ENCODE measurements around the gene UBQLN1.
"Not testable (repeated sequence)": the region's sequence is repeated elsewhere in the genome, so short reads cannot be mapped to it uniquely, and the experiment has no call there.

Gene UBQLN1

GRCh38 chr9:83707768-83708514 is at the start of gene UBQLN1:
Gene UBQLN1 (minus strand): TSS chr9:83707958. CDS start chr9:83707679, 279 bp downstream.
- intact Hi-C loops (cut with micrococcal nuclease) = loop anchor here (2.0 to 10.0 kb wide), 5 partner anchors 51 to 267 kb away; partner anchors contain the start of genes GKAP1, IDNK and KIF27
- no peaks in the 10 kb centered on the region for H3K27me3 Mint-ChIP-seq
- peak within 1 kb of the TSS; percentile 100 for H3K27ac Mint-ChIP-seq
- peaks cover 26% of the 10 kb centered on the region for H3K36me3 Mint-ChIP-seq (ENCODE audit: low read depth)
- peak within 1 kb of the TSS; percentile 97 for H3K4me3 Mint-ChIP-seq
- no peaks in the 10 kb centered on the region for H3K9me3 Mint-ChIP-seq
- H3K4me1 Mint-ChIP-seq (ENCODE audit: low read depth) = peaks cover 35% of the 10 kb centered on the region

DNA sequence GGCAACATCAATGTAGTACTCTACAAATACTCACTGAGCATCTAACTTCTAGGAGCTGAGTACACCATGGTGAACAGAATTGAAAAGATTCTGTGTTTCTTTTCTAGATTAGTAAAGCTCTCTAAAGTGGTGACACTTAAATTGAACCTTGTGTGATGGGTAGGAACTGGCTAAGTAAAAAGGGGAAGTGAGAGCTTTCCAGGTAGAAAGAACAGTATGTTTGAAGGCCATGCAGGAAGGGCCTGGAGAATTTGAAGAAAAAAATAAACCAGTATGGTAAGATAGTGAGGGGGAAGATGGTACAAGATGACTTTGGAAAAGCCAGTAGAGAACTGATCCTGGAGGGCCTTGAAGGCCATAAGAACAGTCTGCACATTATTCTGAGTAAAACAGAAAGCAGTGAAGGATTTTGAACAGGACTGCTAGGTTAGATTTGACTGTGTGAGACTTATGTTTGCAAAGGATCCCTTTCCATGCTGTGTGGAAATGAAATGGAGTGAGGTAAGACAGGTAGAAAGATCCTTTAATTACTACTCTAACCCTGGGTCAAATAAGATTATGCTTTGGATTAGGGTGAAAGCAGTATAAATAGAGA is 46.7 kb upstream of the UBQLN1 start:
- Mint-ChIP-seq H3K9me3 (no peaks in the 10 kb centered on the region), H3K27ac (no peak overlapping the region), H3K4me1 (ENCODE audit: low read depth) (no peaks in the 10 kb centered on the region), H3K36me3 (ENCODE audit: low read depth) (no peaks in the 10 kb centered on the region), H3K4me3 (no peak overlapping the region), H3K27me3 (no peaks in the 10 kb centered on the region)
- intact Hi-C loops (cut with micrococcal nuclease) = no loop called here

DNA sequence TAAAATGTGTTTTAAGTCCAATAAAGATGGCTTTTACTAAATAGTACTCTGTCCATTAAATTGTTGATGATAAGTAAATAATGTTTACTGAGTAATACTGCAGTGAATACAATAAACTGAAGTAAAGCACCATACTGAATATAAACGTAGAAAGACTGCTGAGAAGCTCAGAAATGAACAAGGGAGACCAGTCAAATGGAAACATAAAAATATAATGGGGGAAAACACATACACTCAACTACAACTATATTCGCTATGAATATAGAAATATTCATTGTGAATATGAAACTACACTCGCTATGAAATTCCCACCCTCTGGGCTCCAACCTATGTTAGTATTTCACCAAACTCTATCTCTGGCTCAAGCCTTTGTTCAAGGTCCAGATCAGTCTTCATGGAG is 41.9 kb upstream of the UBQLN1 start:
- Mint-ChIP-seq H3K4me1 (ENCODE audit: low read depth) (no peaks in the 10 kb centered on the region), H3K9me3 (no peaks in the 10 kb centered on the region), H3K4me3 (no peak overlapping the region), H3K27me3 (no peaks in the 10 kb centered on the region), H3K36me3 (ENCODE audit: low read depth) (no peaks in the 10 kb centered on the region), H3K27ac (no peak overlapping the region)
- intact Hi-C loops (cut with micrococcal nuclease) = no loop called here

DNA sequence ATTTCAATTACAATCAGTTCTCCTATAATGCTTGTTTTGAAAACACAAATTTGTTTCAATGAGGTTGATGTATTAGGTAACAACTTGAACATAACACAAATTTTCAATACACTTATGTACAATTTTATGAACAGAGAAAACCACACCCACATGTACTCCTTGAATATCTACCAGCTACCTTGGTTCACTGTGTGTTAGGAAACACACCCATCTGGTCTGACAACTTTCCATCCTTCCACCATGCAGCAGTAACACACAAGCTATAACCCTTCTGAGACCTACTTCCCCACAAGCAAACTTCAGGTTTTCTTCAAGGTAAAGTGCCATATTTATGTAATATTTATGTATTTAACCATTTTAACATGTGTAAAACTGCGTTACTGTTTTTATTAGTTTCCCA is 36.4 kb upstream of the UBQLN1 start:
- Mint-ChIP-seq H3K4me1 (ENCODE audit: low read depth) (no peaks in the 10 kb centered on the region), H3K9me3 (no peaks in the 10 kb centered on the region), H3K27me3 (no peaks in the 10 kb centered on the region), H3K36me3 (ENCODE audit: low read depth) (no peaks in the 10 kb centered on the region), H3K27ac (no peak overlapping the region), H3K4me3 (no peak overlapping the region)
- intact Hi-C loops (cut with micrococcal nuclease) = no loop called here

DNA sequence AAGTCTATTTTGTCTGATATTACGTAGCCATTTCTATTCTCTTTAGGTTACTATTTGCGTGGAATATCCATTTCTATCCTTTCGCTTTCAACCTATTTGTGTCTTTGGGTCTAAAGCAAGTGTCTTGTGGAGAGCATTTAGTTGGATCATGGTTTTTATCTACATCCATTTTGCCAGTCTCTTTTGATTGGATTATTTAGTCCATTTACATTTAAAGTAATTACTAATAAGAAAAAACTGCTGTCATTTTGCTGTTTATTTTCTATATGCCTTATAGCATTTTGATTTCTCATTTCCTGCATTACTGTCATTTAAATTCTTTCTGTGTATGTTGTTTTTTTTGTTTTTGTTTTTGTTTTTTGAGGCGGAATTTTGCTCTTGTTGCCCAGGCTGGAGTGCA is 26.0 kb upstream of the UBQLN1 start:
- Mint-ChIP-seq H3K36me3 (ENCODE audit: low read depth) (no peaks in the 10 kb centered on the region), H3K4me1 (ENCODE audit: low read depth) (no peaks in the 10 kb centered on the region), H3K4me3 (no peak overlapping the region), H3K27ac (no peak overlapping the region), H3K9me3 (no peaks in the 10 kb centered on the region), H3K27me3 (no peaks in the 10 kb centered on the region)
- intact Hi-C loops (cut with micrococcal nuclease) = no loop called here

GRCh38 chr9:83728591-83729368 is 21.0 kb upstream of the UBQLN1 start:
- H3K36me3 Mint-ChIP-seq (ENCODE audit: low read depth) = not testable (repeated sequence)

GRCh38 chr9:83724436-83724835 is 16.7 kb upstream of the UBQLN1 start:
- H3K27ac Mint-ChIP-seq = no peak overlapping the region
- H3K4me1 Mint-ChIP-seq (ENCODE audit: low read depth) = no peaks in the 10 kb centered on the region
- intact Hi-C loops (cut with micrococcal nuclease) = no loop called here
- no peaks in the 10 kb centered on the region for H3K27me3 Mint-ChIP-seq
- H3K4me3 Mint-ChIP-seq = no peak overlapping the region
- no peaks in the 10 kb centered on the region for H3K36me3 Mint-ChIP-seq (ENCODE audit: low read depth)
- peaks cover 9% of the 10 kb centered on the region for H3K9me3 Mint-ChIP-seq

More at GRCh38 chr9:83728591-83729368, 21.0 kb upstream of the UBQLN1 start:
- H3K27me3 Mint-ChIP-seq; H3K9me3 Mint-ChIP-seq; H3K4me1 Mint-ChIP-seq (ENCODE audit: low read depth); H3K27ac Mint-ChIP-seq; H3K4me3 Mint-ChIP-seq; intact Hi-C loops (cut with micrococcal nuclease): not testable (repeated sequence)

- Mint-ChIP-seq H3K27me3 (no peaks in the 10 kb centered on the region), H3K4me1 (ENCODE audit: low read depth) (no peaks in the 10 kb centered on the region), H3K36me3 (ENCODE audit: low read depth) (no peaks in the 10 kb centered on the region), H3K9me3 (peaks cover 9% of the 10 kb centered on the region), H3K4me3 (no peak overlapping the region), H3K27ac (no peak overlapping the region)
- intact Hi-C loops (cut with micrococcal nuclease) = no loop called here
These were observed 15.2 kb upstream of the UBQLN1 start for GRCh38 chr9:83722726-83723495.

GRCh38 chr9:83721509-83721908 is 13.8 kb upstream of the UBQLN1 start:
- no peaks in the 10 kb centered on the region for H3K4me1 Mint-ChIP-seq (ENCODE audit: low read depth)
- no peaks in the 10 kb centered on the region for H3K27me3 Mint-ChIP-seq
- peaks cover 9% of the 10 kb centered on the region for H3K9me3 Mint-ChIP-seq
- intact Hi-C loops (cut with micrococcal nuclease) = no loop called here
- no peak overlapping the region for H3K4me3 Mint-ChIP-seq
- H3K36me3 Mint-ChIP-seq (ENCODE audit: low read depth) = no peaks in the 10 kb centered on the region
- no peak overlapping the region for H3K27ac Mint-ChIP-seq

- H3K9me3 Mint-ChIP-seq = no peaks in the 10 kb centered on the region
- intact Hi-C loops (cut with micrococcal nuclease) = no loop called here
These were observed 8.0 kb upstream of the UBQLN1 start for GRCh38 chr9:83715794-83716193.

GRCh38 chr9:83715221-83715620 is 7.5 kb upstream of the UBQLN1 start:
- Mint-ChIP-seq H3K27ac (no peak overlapping the region), H3K4me1 (ENCODE audit: low read depth) (no peaks in the 10 kb centered on the region)

More at GRCh38 chr9:83715794-83716193, 8.0 kb upstream of the UBQLN1 start:
- H3K27ac Mint-ChIP-seq = no peak overlapping the region
- no peaks in the 10 kb centered on the region for H3K36me3 Mint-ChIP-seq (ENCODE audit: low read depth)
- no peaks in the 10 kb centered on the region for H3K27me3 Mint-ChIP-seq
- no peaks in the 10 kb centered on the region for H3K4me1 Mint-ChIP-seq (ENCODE audit: low read depth)
- H3K4me3 Mint-ChIP-seq = no peak overlapping the region

DNA sequence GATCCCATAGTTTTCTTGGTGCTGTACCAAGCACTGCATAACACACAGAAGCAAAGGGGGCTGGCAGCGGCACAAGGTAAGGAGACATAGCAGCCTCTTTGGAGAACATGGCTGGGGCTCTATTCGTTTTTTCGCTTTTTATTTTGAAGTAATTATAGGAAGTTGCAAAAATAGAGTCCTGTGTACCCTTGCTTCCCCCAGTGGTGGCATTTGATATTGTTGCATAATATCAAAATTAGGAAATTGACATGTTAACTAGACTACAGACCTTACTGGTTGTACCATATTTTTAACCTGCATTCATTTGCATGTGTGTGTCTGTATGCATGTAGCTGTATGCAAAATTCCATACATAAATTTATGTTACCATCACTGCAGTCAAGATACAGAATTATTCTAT is 6.6 kb upstream of the UBQLN1 start:
- Mint-ChIP-seq H3K4me3 (no peak overlapping the region), H3K4me1 (ENCODE audit: low read depth) (peaks cover 3% of the 10 kb centered on the region), H3K36me3 (ENCODE audit: low read depth) (no peaks in the 10 kb centered on the region), H3K27ac (no peak overlapping the region), H3K9me3 (no peaks in the 10 kb centered on the region), H3K27me3 (no peaks in the 10 kb centered on the region)
- intact Hi-C loops (cut with micrococcal nuclease) = no loop called here

More at GRCh38 chr9:83715221-83715620, 7.5 kb upstream of the UBQLN1 start:
- intact Hi-C loops (cut with micrococcal nuclease) = no loop called here
- H3K27me3 Mint-ChIP-seq = no peaks in the 10 kb centered on the region
- H3K9me3 Mint-ChIP-seq = no peaks in the 10 kb centered on the region
- H3K36me3 Mint-ChIP-seq (ENCODE audit: low read depth) = no peaks in the 10 kb centered on the region
- H3K4me3 Mint-ChIP-seq = no peak overlapping the region

GRCh38 chr9:83708515-83709158 is 879 bp upstream of the UBQLN1 start:
- Mint-ChIP-seq H3K9me3 (no peaks in the 10 kb centered on the region), H3K36me3 (ENCODE audit: low read depth) (peaks cover 26% of the 10 kb centered on the region), H3K4me3 (peak overlapping the region; percentile 97), H3K27me3 (no peaks in the 10 kb centered on the region), H3K27ac (peak overlapping the region; percentile 100), H3K4me1 (ENCODE audit: low read depth) (peaks cover 33% of the 10 kb centered on the region)
- intact Hi-C loops (cut with micrococcal nuclease) = loop anchor here (5.0 to 10.0 kb wide), 4 partner anchors 51 to 266 kb away; partner anchors contain the start of genes GKAP1 and IDNK

Measured in dendritic cell treated with granulocyte-macrophage colony-stimulating factor and Interleukin-4, amounts not matched to agents 40 ng/mL and 50 ng/mL, for 4 days (primary cell).